GM21367 (cell line): ENCODE results near the gene TOMM40L.
"Not testable (repeated sequence)": the region's sequence is repeated elsewhere in the genome, so short reads cannot be mapped to it uniquely, and the experiment has no call there.

Experiments used
- ATAC-seq: cut with Tn5 transposase; IDR thresholded peaks from one replicate; pipeline ENCODE4 v1.9.1; 2021; ENCODE audit not compliant: unreplicated experiment

The TOMM40L gene

DNA sequence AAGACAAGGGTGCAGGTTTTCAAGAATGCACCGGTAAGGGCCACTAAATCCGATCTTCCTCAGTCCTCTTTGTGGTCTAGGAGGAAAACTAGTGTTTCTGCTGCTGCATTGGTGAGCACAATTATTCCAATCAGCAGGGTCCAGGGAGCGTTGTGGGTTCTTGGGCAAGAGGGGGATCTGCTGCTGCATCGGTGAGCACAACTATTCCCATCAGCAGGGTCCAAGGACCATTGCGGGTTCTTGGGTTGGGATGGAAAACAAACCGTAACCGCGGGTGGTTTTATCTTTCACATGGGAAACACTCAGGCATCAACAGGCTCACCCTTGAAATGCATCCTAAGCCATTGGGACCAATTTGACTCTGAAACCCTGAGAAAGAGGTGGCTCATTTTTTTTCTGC, 25.7 kb downstream of the TOMM40L start:
- ATAC-seq: no peak

DNA sequence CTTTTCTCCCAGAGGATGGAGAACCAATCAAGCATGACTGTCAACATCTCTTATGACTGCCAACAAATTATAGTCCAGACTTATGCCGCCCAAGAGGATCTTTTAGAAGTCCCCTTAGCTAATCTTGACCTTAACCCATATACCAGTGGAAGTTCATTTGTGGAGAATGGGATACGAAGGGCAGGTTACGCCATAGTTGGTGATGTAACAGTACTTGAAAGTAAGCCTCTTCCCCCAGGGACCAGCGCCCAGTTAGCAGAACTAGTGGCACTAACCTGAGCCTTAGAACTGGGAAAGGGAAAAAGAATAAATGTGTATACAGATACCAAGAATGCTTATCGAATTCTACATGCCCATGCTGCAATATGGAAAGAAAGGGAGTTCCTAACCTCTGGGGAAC, 29.4 kb downstream of the TOMM40L start:
- ATAC-seq: not testable (repeated sequence)

DNA sequence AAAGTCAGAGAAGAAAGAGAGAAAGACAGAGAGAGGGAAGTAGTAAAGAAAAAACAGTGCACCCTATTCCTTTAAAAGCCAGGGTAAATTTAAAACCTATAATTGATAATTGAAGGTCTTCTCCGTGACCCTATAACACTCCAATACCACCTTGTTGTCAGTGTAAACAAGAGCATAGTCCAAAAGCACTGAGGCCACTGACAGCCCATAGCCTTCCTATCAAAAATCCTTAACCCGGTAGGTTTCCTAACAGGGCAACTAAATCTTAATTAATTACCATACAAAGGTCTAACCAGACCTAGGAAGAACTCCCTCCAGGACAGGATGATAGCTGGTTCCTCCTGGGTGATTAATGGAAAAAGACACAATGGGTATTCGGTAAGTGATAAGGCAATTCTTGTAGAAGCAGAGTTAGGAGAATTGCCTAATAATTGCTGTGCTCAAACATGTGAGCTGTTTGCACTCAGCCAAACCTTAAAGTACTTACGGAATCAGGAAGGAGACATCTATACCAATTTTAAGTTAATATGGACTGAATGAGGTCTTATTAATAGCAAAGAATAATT, 30.2 kb downstream of the TOMM40L start:
- not testable (repeated sequence) for ATAC-seq

- not testable (repeated sequence) for ATAC-seq
These were observed 31.2 kb downstream of the TOMM40L start for GRCh38 chr1:161257109-161257508.

GRCh38 chr1:161258439-161259344, 32.8 kb downstream of the TOMM40L start, which contains the start of gene PCP4L1:
Gene PCP4L1 (plus strand): TSS chr1:161258745. CDS start chr1:161258975, 230 bp downstream.
- no peak for ATAC-seq

DNA sequence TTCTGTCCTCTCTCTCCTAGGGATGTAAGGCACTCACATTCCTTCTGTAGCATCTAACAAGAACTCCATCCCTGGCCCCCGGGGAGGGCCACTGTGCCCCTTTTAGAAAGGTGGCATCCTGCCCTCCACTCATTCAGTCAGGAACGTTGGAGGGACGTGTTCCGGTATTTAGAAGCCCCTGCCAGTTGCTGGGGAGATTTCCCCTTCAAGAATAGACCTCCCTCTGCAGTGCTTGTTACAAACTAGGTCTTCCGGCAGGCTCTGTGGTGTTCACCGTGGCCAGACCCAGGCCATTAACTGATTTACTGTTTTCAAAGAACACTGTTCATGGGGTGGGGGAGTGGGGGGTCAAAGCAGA, 33.5 kb downstream of the TOMM40L start:
- no peak for ATAC-seq

GRCh38 chr1:161259765-161260164, 33.9 kb downstream of the TOMM40L start:
- no peak for ATAC-seq

DNA sequence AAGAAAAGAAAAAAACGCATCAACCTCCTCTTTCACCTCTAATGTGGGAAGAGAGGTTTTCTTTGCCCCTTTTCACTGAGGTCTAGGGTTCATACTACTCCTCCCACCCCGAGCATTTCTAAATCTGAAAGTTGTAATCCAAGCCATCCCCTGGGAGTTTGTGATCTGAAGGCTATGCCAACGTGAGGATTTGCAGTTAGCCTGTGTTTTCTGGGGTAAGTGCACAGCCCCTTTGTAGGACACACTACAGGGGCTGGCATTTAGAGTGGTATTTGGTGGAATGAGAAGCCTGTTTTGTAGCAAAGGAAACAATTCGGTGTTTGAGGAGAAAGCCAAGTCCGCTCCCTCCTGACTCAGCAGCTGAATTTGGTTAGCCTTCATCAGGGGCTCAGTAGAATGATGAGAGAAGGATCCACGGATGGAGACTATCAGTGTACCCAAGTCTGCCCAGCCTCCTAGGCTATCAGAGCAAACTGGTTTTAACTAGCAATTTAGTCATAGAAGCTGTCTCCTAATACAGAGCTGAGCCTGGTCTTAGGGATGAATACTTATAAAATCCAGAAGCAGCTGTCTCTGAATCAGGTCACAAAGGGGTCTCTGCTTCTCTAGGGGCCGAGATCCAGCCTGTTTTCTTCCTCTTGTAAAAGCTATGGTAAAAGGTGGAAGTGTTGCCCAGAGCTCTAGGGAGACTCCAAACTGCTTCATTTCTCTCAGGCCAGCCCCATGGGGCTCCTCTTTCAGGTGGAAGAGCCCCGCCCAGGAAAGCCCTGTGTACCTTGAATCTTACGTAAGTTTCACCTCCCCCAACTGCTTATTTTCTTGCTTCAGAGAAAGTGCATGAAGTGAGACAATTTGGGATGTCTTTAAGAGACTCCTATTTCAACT, 34.8 kb downstream of the TOMM40L start:
- no peak for ATAC-seq

GRCh38 chr1:161261261-161262235, 35.7 kb downstream of the TOMM40L start:
- ATAC-seq: no peak

GRCh38 chr1:161265305-161265704, 39.4 kb downstream of the TOMM40L start:
- no peak for ATAC-seq

- no peak for ATAC-seq
These were observed 40.3 kb downstream of the TOMM40L start for GRCh38 chr1:161266202-161266601.

- no peak for ATAC-seq
These were observed 41.0 kb downstream of the TOMM40L start for GRCh38 chr1:161266836-161267235.

- no peak for ATAC-seq
These were observed 41.5 kb downstream of the TOMM40L start for GRCh38 chr1:161267321-161267720.

GRCh38 chr1:161273402-161273801, 47.5 kb downstream of the TOMM40L start:
- ATAC-seq: no peak

- ATAC-seq: no peak
These were observed 49.0 kb downstream of the TOMM40L start for GRCh38 chr1:161274874-161275273.
